H1 (cell line): ENCODE results near the gene SAP30L. TPM values are rescaled to one million over a fixed set of nuclear protein-coding genes. Genes with fewer than 3 reads are reported as not detected.

Source experiments
- CTBP2 ChIP-seq: IDR thresholded peaks from 2 replicates; pipeline ENCODE4 v1.7.0; 2011; ENCODE audit warnings: borderline replicate concordance, mild to moderate bottlenecking, moderate library complexity, mixed read lengths, low read length; ENCODE audit not compliant: insufficient read depth, insufficient read length
- FOSL1 ChIP-seq: IDR thresholded peaks from 2 replicates; pipeline ENCODE4 v1.6.1; 2011; ENCODE audit warnings: mild to moderate bottlenecking, low read depth, low read length, moderate library complexity; ENCODE audit not compliant: insufficient read depth
- KDM4A ChIP-seq: IDR thresholded peaks from one replicate; pipeline ENCODE4 v1.7.1; 2012; ENCODE audit warnings: low read depth, mild to moderate bottlenecking, moderate library complexity, low read length, inconsistent platforms; ENCODE audit not compliant: severe bottlenecking
- KDM5A ChIP-seq: fragments of 200-600 bp; IDR thresholded peaks from 2 replicates; pipeline ENCODE4 v1.7.1; 2012; ENCODE audit warnings: mild to moderate bottlenecking, low read length, inconsistent platforms, mixed read lengths
- POLR2A ChIP-seq, 2 experiments: IDR thresholded peaks; 1 replicate in 1 of 2; 2 replicates in 1 of 2; pipeline ENCODE4 v1.6.1; 2011; ENCODE audit warnings: low read depth in 2 of 2, low read length in 2 of 2, mild to moderate bottlenecking in 2 of 2; ENCODE audit errors: control extremely low read depth in 1 of 2
- SP2 ChIP-seq: IDR thresholded peaks from 2 replicates; pipeline ENCODE4 v1.6.1; 2012; ENCODE audit warnings: mild to moderate bottlenecking, low read length, inconsistent platforms
- SUZ12 ChIP-seq: fragments of 200-600 bp; sonication (generic); IDR thresholded peaks from 2 replicates; pipeline ENCODE4 v1.6.1; 2012; ENCODE audit warnings: mild to moderate bottlenecking, inconsistent platforms, low read length, moderate library complexity, mixed read lengths
- TEAD4 ChIP-seq: IDR thresholded peaks from 2 replicates; pipeline ENCODE4 v1.6.1; 2012; ENCODE audit warnings: low read depth, low read length, inconsistent platforms, mixed read lengths
- YY1 ChIP-seq: IDR thresholded peaks from 2 replicates; pipeline ENCODE4 v1.6.1; 2011; ENCODE audit warnings: low read depth, mild to moderate bottlenecking, low read length
- polyA plus RNA-seq, 7 experiments: library from polyadenylated mRNA; depleted of rRNA in 3 of 7; stranded (reverse) in 5 of 7; unstranded in 2 of 7; fragments of >200 nt in 5 of 7; fragments of 200-250 nt in 2 of 7; gene quantifications; 1 replicate in 5 of 7; 2 replicates in 1 of 7; 4 replicates in 1 of 7; pipeline versions ENCODE4 v1.2.1 to v1.2.3, GENCODE V29; 2011 to 2013; ENCODE audit warnings: missing spikeins in 2 of 7, mixed read lengths in 2 of 7
- total RNA-seq: library from RNA; stranded (reverse); fragmentation: NEBNext Ultra II Directional; extraction: Animal tissue kit (Norgen Biotek cat#: 25700); gene quantifications from 2 replicates; pipeline ENCODE4 v1.2.1, GENCODE V29; 2021
- TF ChIP-seq, protein P1 (sequence below): fragments of 300-600 bp; sonication (generic); IDR thresholded peaks from 2 replicates; pipeline ENCODE4 v1.7.1; 2012; ENCODE audit warnings: low read length, moderate library complexity, mild to moderate bottlenecking, inconsistent platforms; ENCODE audit not compliant: insufficient replicate concordance

Gene SAP30L
- total and polyA plus RNA-seq, 2 of the 8 experiments (the other 6 are each of a cell fraction or from before 2014, with no cell fraction given) = 12.2 to 31.5 TPM

DNA sequence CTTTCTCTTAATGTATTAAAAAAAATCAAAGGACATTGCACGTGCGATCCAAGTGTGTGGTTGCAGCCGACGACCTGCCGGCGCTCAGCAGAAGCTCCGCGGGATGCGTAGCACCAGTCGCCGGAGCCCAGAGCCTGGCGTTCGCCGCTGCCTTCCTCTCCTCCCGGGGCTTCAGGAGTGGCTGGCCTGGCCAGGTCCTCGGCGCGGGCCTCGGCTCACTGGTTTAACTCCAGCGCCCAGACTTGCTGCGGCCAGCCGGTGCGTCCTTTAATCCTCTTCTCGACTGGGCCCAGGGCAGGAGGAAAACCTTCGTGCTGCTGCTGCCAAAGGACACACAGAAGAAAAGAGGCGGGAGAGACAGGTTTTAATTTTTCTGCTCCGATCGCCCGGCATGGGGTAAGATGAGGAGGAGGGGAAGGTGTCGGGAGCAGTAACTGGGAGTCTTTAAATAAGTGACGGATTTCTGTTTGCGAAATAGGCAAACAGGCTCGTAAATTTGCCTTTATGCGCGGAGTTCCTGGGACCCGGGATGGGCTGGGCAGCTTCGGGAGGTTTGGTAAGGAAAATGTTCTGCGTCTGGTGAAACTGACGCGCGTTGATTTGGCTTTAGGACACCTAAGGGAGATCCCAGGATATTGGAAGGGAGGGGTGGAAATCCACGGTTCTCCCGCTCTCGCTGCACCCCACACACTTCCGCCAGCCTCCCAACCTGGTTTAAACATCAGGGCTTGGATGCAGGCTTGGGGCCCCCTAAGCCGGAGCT is 30.0 kb downstream of the SAP30L start (continued):
- TF ChIP-seq, protein P1, sequence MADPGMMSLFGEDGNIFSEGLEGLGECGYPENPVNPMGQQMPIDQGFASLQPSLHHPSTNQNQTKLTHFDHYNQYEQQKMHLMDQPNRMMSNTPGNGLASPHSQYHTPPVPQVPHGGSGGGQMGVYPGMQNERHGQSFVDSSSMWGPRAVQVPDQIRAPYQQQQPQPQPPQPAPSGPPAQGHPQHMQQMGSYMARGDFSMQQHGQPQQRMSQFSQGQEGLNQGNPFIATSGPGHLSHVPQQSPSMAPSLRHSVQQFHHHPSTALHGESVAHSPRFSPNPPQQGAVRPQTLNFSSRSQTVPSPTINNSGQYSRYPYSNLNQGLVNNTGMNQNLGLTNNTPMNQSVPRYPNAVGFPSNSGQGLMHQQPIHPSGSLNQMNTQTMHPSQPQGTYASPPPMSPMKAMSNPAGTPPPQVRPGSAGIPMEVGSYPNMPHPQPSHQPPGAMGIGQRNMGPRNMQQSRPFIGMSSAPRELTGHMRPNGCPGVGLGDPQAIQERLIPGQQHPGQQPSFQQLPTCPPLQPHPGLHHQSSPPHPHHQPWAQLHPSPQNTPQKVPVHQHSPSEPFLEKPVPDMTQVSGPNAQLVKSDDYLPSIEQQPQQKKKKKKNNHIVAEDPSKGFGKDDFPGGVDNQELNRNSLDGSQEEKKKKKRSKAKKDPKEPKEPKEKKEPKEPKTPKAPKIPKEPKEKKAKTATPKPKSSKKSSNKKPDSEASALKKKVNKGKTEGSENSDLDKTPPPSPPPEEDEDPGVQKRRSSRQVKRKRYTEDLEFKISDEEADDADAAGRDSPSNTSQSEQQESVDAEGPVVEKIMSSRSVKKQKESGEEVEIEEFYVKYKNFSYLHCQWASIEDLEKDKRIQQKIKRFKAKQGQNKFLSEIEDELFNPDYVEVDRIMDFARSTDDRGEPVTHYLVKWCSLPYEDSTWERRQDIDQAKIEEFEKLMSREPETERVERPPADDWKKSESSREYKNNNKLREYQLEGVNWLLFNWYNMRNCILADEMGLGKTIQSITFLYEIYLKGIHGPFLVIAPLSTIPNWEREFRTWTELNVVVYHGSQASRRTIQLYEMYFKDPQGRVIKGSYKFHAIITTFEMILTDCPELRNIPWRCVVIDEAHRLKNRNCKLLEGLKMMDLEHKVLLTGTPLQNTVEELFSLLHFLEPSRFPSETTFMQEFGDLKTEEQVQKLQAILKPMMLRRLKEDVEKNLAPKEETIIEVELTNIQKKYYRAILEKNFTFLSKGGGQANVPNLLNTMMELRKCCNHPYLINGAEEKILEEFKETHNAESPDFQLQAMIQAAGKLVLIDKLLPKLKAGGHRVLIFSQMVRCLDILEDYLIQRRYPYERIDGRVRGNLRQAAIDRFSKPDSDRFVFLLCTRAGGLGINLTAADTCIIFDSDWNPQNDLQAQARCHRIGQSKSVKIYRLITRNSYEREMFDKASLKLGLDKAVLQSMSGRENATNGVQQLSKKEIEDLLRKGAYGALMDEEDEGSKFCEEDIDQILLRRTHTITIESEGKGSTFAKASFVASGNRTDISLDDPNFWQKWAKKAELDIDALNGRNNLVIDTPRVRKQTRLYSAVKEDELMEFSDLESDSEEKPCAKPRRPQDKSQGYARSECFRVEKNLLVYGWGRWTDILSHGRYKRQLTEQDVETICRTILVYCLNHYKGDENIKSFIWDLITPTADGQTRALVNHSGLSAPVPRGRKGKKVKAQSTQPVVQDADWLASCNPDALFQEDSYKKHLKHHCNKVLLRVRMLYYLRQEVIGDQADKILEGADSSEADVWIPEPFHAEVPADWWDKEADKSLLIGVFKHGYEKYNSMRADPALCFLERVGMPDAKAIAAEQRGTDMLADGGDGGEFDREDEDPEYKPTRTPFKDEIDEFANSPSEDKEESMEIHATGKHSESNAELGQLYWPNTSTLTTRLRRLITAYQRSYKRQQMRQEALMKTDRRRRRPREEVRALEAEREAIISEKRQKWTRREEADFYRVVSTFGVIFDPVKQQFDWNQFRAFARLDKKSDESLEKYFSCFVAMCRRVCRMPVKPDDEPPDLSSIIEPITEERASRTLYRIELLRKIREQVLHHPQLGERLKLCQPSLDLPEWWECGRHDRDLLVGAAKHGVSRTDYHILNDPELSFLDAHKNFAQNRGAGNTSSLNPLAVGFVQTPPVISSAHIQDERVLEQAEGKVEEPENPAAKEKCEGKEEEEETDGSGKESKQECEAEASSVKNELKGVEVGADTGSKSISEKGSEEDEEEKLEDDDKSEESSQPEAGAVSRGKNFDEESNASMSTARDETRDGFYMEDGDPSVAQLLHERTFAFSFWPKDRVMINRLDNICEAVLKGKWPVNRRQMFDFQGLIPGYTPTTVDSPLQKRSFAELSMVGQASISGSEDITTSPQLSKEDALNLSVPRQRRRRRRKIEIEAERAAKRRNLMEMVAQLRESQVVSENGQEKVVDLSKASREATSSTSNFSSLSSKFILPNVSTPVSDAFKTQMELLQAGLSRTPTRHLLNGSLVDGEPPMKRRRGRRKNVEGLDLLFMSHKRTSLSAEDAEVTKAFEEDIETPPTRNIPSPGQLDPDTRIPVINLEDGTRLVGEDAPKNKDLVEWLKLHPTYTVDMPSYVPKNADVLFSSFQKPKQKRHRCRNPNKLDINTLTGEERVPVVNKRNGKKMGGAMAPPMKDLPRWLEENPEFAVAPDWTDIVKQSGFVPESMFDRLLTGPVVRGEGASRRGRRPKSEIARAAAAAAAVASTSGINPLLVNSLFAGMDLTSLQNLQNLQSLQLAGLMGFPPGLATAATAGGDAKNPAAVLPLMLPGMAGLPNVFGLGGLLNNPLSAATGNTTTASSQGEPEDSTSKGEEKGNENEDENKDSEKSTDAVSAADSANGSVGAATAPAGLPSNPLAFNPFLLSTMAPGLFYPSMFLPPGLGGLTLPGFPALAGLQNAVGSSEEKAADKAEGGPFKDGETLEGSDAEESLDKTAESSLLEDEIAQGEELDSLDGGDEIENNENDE = no peak
- TF ChIP-seq POLR2A (IDR thresholded peaks at IDR 0.05; ENCODE audit: control extremely low read depth in 1 of 2, low read depth in 2 of 2, low read length in 2 of 2) (no peak), CTBP2 (peak; percentile 90), SUZ12 (no peak; the same call in 1 of the 2 replicates), FOSL1 (no peak), TEAD4 (no peak), YY1 (no peak), KDM4A (peak; percentile 31), SP2 (no peak), KDM5A (no peak)
- TF ChIP-seq, all 59 proteins: peak for 3
